HEK293 (cell line): ENCODE results near the gene ELAVL1.

Source experiments
- CTCF ChIP-seq: fragments of 450-650 bp; formaldehyde crosslinking; IDR thresholded peaks from 2 replicates; pipeline ENCODE4 v1.5.1; 2016; ENCODE audit warnings: missing biosample characterization, missing genetic modification characterization
- ZNF664 ChIP-seq: fragments of 450-650 bp; formaldehyde crosslinking; IDR thresholded peaks from 2 replicates; pipeline ENCODE4 v1.5.1; 2016; ENCODE audit warnings: missing biosample characterization, missing genetic modification characterization

GRCh38 chr19:7924651-7925170 lies 80.7 kb downstream of the ELAVL1 start:
- TF ChIP-seq ZNF664 (no peak), CTCF (tag by site-specific recombination) (no peak)
